NK-92 (cell line): Measurements from ENCODE around the gene MORN4.
"Not testable (repeated sequence)": the region's sequence is repeated elsewhere in the genome, so short reads cannot be mapped to it uniquely, and the experiment has no call there.

ENCODE experiments used
- DNase-seq: peaks from one replicate; lab custom pipeline; 2025; ENCODE audit not compliant: unreplicated experiment; lab: John Stamatoyannopoulos, UW

MORN4 gene

DNA sequence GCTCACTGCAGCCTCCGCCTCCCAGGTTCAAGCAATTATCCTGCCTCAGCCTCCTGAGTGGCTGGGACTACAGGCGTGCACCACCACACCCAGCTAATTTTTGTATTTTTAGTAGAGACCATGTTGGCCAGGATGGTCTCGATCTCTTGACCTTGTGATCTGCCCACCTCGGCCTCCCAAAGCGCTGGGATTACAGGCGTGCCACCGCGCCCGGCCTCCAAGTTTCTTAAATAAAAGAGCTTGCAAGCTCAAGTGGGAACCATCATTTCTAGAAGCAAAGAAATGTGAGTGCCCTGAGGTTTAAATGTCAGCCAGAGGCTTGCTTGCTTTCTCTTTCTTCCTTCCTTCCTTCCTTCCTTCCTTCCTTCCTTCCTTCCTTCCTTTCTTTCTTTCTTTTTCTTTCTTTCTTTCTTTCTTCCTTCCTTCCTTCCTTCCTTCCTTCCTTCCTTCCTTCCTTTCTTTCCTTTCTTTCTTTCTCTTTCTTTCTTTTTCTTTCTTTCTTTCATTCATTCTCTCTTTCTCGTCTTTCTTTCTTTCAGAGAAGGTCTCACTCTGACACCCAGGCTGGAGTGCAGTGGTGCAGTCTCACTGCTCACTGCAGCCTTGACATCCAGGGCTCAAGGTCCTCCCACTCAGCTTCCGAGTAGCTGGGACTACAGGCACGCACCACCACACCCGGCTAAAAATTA lies 9.3 kb upstream of the MORN4 start:
- not testable (repeated sequence) for DNase-seq

DNA sequence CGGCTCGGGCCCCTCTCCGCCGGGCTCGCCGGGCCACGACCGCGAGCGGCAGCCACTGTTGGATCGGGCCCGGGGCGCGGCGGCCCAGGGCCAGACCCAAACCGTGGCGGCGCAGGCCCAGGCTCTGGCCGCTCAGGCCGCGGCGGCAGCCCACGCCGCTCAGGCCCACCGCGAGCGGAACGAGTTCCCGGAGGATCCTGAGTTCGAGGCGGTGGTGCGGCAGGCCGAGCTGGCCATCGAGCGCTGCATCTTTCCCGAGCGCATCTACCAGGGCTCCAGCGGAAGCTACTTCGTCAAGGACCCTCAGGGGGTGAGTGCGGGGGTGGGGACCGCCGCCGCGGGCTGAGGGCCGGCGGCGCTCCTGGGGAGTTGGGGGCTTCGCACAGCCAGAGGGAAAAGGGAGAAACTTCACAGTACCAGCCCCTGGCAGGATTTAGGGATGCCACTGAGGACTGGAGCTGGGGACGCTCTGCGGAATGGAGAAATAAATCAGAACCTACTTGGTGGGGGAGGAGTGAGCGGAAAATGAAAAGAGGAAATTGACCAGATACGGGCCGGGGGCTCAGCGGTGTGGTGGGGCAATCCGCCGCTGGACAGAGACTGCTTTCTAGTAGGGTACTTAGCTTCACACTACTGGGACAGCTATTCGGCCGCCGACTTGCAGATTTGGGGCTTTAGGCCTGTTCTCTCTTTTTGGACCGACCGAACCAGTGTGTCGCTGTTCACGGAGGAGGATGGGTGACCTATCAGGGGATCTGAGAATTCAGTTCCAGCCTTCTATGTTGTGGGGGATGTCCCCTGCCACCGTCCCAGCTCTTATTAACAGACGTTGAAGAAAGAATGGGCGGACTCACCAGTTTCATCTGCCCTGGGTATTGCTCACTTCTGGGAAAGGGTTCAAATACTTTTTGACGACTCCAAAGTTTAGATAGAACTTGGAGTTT lies 7.8 kb upstream of the MORN4 start:
- no peak for DNase-seq

DNA sequence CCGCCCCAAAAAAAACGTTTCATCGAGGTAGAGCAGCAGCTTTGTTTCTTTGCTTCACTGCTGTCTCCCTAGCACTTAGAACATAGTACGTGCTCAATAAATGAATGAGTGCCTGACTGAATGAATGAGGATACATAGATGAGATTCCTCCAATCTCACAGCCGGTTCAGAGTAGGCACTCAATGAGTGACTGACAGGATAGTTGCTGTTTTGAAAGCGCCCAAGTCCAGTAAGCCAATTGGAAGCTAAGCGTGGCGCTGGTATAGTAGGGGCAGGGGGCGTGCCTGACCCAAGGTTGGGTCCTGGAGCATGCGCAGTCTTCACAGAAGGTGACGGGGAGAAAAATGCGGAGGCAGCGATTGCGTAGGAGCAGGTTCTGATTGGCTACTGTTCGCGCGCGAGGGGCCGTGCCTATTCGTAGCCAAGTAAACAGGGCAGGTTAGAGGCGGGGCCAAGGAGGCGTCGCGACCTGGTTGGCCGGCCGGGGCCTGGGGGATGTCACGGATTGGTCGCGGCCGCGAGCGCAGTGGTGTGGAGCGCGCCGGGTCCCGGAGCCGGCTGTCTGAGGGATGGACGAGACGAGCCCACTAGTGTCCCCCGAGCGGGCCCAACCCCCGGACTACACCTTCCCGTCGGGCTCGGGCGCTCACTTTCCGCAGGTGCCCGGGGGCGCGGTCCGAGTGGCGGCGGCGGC lies 7.0 kb upstream of the MORN4 start, which contains the start of gene PI4K2A:
PI4K2A (plus strand) TSS at position 498 of the 694 bp plus-strand sequence; CDS start at position 570, 72 bp downstream.
- DNase-seq = peak; percentile 98

DNA sequence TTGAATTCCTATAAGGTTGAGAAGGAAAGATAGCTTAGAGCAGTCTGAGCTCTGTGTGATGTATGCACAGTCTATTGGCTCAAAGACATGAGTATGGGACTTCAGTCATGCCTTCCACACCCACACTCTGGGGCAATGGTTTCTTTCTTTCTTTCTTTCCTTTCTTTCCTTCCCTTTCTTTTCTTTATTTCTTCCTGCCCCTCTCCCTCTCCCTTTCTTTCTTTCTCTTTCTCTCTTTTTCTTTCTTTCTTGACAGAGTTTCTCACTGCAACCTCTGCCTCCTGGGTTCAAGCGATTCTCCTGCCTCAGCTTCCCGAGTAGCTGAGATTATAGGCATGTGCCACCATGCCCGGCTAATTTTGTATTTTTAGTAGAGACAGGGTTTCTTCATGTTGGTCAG lies 5.8 kb upstream of the MORN4 start:
- not testable (repeated sequence) for DNase-seq

DNA sequence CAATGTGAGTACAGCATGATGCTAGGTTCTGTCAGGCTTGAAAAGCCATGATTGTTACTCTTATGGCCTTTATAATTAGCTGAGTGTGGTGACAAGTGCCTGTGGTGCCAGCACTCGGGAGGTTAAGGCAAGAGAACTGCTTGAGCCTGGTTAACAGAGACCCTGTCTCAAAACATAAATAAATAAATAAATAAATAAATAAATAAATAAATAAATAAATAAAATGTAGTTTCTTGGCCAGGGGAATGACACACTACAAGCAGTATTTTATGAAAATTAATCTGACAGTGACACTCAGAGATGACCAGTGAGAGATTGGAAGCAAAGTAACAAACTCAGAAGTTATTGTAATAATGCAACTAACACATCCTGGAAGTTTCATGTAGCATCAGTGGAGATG lies 2.3 kb upstream of the MORN4 start:
- no peak for DNase-seq

DNA sequence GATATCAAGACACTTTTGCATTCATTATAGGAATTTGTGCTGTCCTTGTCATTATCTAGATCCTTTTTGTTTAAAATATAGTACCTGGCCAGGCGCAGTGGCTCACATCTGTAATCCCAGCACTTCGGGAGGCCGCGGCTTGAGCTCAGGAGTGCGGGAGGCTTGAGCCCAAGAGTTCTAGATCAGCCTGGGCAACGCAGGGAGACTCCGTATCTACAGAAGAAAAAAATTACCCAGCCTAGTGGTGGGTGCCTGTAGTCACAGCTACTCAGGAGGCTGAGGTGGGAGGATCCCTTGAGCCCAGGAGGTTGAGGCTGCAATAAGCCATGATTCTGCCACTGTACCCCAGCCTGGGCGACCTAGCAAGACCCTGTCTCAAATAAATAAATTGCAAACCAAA lies 621 bp upstream of the MORN4 start:
- DNase-seq = no peak

DNA sequence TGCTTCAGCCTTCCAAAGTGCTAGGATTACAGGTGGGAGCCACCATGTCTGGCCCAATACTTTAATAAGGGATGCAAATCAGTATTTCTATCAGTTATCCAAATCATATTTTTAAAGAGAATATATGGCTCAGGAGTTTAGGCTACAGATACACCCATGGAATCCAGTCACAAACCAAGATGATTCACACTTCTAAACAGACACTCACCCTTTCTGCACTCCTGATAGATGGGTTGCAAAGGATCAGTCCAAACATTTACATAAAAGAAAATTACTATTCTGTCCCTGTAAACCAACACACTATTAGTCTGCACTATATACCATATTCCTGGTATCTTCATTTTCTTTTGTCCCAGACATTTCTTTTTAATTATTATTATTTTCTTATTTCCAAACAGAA lies 2.2 kb downstream of the MORN4 start:
- no peak for DNase-seq

DNA sequence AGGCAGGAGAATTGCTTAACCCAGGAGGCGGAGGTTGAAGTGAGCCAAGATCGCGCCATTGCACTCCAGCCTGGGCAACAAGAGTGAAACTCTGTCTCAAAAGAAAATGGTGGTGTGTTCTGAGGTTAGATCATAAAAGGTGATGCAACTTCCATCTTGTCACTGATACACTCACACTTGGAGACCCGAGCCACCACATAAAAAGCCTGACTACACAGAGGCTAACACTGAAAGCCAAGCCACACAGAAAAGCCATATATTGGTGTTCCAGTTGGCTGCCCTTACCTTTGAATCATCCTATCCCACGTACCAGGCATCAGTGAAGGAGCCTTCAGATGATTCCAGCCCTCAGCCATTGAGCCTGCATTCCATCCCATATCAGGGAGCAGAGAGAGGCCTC lies 4.0 kb downstream of the MORN4 start:
- no peak for DNase-seq

DNA sequence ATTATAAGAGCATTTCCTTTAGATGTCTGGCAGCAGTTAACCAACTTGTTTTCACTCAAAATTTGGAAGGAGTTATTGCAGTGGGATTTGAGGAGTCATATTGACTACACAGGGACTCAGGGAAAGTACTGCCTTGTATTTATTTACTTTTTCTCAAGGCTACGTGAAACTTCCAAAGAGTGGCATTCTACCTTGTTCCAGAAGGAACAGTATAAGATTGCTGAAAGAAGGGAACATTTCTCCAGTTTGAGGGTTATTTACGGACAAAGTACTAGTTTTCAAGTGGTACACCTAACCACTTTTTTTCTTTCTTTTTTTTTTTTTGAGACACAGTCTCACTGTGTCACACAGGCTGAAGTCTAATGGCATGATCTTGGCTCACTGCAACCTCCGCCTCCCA lies 5.1 kb downstream of the MORN4 start:
- no peak for DNase-seq

DNA sequence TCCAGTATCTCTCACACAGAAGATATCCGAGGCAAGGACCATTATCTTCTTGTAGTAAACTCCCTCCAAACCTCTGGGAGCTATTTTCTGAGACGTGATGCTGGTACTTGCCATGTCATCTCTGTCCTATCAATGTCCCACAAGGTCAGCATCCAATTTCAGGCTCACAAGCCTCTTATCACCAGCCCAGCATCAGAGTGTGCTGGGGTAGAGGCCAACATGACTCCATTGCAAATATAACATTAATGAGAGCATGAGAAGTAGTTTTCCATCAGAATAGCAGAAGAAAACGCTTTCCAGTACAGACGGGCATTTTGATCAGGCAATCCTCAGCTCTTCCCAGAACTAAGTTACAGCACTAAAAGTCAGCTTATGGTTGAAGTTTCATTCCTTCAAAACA lies 5.6 kb downstream of the MORN4 start:
- DNase-seq = no peak

DNA sequence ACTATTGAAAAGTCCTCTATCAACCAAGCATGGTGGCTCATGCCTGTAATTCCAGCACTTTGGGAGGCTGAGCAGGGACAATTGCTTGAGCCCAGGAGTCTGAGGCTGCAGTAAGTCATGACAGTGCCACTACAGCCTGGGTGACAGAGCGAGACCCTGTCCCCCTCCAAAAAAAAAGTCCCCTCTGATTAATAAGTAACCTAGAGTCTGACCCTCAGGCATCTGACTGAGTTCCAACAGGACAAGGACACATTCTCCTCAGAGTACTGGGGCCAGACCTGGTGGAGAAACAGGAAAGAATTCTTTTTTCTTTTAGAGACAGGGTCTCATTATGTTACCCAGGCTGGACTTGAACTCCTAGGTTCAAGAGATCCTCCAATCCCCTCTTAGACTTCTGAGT lies 10.0 kb downstream of the MORN4 start:
- no peak for DNase-seq

DNA sequence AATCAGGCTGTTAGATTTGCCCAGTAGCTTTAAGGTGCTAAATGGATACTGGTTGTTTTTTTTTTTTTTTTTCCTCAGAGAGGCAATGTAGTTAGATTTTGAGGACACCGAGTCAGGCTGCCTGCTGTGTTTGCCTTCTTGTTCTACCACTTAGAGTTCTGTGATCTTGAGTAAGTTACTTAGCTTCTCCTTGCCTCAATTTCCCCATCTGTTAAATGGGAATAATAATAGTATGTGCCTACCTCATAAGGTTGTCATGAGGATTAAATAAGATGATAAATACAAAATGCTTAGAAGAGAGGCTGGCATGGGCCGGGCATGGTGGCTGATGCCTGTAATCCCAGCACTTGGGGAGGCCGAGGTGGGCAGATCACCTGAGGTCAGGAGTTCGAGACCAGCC lies 14.6 kb downstream of the MORN4 start:
- no peak for DNase-seq

DNA sequence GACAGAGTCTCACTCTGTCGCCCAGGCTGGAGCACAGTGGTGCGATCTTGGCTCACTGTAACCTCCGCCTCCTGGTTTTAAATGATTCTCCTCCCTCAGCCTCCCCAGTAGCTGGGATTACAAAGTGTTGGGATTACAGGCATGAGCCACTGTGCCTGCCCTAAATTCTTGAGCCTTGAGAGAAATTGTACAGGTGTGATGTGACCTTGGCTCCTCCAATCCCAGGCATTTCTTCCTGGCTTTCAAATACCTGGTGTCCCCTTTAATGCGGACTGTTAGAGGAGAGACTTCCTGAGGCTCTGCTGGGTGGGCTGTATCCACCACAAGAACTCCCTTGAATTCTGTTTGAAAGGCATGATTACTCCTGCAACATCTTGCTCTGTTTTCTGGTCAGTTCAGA lies 15.0 kb downstream of the MORN4 start:
- DNase-seq = no peak

DNA sequence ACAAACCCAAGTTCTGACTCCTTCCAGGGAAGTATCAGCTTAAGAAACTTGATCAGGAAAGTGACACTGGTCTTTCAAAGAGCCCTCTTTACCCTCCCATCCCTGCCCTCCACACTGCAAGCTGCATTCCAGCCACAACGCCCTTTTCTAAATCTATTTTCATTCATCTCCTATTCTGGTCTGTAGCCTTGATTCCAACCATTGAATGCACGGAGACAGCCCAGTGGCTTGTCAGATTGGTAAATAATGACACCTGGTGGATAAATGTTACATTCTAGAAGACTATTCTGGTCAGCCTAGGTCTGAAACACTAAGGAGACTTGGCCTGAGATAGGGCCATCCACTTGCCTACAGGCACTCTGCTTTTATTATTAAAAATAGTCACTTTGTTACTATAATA lies 20.9 kb downstream of the MORN4 start:
- DNase-seq = no peak

DNA sequence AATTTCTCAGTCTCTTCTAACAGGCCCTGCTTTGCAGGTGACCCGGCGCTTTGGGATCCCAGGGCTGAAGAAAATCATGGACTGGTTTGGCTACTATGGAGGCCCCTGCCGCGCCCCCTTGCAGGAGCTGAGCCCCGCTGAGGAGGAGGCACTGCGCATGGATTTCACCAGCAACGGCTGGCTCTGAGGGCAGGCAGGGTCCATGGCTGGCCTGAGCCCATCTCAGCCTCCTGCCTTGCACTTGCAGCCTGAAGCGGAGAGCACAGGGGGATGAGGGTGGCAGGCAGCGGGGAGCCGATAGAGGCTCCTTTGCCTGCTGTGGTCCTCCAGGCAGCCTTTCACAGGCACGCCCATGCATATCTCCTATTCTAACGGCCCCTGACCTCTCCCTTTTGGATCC lies 21.8 kb downstream of the MORN4 start:
- no peak for DNase-seq

DNA sequence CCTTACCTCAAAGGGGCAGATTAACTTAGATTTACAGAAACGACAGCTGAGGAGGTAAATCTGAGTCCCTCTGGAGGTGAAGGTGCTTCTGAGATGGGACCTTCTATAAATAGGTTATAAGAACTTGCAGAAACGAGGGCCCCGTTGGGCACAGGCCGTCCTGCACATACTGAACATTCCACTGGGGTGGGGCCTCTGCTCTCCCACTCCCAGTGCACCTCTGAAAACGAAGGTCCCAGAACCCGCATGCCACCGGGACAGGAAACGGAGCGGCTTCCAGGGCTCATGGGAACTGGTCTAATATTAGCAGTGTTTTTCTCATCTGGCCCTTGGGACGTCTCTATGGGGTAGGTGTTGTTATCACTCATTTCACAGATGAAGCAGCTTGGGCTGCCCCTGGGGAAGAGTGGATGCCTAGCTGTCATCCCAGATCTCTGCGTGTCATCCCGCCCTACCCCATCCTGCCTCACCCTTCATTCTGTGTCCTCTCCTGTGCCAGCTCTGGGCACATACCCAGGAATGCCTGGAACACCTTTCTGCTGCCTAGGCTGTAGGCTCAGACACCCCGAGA lies 24.2 kb downstream of the MORN4 start:
- no peak for DNase-seq

DNA sequence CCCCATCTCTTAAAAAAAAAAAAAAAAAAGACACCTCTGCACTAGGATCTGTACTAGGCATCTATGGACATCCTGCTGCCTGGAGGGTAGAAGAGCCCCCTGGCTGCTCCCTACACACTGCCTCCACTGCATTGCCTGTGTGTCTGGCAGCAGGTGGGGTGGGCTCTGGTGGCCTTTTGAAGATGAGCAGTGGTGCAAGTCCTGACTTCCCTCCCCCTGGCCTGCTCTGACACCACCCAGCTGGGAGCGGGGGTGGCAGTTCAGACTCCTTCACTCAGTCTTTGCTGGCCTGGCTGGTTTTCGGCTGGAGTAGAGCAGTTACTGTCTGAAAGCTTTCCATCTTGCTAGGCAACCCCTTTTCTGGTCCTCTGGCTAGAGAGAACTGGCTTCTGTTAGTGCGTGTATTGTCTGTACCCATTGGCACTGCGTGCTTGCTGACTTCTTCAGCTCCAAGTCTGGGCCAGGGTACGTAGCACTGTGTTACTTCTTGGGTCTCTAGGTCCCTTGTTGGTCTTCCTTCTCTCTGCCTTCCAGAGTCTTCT lies 26.1 kb downstream of the MORN4 start:
- DNase-seq = no peak

DNA sequence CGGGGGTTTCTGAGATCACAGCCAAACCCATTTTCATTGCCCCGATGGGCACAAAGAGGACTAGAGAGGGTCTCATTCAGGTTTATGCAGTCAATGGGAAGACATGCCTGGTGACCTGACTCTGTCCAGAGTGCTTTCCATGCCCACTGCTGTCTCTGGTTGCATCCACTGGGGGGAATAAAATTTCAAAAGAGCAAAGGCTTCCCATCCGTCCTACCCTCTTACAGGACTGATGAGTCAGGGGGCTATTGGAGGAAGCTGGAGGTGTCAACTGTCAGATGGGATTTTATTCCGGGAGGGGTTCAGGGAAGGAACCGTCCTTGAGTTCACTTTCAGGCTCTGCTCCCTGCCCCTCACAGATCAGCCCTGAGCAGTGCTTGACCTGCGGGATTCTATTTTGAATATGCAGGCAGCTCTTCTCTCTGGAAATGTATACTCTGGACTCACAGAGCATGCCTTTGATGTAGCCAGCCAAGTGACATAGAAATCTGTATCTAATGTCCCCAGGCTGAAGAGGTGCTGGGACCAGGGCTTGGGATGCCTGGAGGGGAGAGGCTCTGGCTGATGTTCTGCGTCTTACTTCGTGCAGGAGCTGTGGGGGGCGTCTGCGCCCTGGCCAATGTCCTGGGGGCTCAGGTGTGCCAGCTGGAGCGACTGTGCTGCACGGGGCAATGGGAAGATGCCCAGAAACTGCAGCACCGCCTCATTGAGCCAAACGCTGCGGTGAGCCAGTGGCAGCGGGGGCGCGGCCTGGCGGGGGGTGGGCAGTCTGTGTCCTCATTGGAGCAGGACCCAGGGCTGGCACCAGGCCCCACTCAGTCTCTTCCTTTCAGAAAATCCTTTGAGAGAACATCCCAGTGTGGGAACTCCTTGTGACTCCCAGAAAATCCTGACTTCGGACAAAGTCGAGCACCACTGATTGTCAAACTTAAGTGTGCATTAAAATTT lies 31.8 kb downstream of the MORN4 start:
- DNase-seq = no peak

DNA sequence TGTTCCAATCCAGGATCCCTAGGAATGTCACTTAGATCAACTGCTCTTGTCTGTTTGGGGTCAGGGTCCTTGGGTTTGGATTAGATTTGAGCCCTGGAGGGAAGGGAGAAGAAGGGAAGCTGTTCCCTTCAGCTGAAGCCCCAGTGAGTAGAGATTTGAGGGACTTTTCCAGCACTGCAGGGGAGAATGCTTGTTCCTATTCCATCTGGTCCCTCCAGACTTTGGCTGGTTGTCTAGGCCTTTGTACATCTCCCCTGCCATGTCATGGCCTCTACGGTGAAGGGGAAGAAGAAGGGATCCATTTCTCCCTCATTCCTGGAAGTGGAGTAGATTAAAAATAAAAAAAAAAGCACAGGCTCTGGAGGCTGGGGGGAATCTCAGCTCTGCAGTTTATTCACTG lies 32.7 kb downstream of the MORN4 start:
- DNase-seq = no peak

DNA sequence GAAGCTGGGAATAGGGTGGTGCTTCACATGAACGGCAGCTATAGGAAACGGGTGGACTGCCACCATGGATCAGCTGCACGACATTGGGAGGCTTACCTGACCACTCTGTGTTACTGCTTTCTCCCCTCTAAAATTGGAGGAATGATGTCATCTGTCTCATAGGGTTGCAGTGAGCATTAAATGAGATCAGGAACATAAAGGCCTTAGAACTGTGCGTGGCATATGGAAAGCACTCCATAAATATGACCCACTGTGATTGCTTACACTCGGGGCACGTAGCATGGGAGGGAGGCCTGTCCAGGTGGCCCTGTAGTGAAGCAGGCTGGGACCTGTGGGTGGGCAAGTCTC lies 34.1 kb downstream of the MORN4 start:
- DNase-seq = no peak
